GM13977 (cell line): ENCODE data around the gene PIM1.
A peak's percentile ranks its signal among the peaks of the same experiment; 100 is the strongest.

Experiments used
- DNase-seq: peaks from one replicate; pipeline ENCODE4 v3.0.0; 2012; ENCODE audit warnings: low spot score
- in situ Hi-C: fragments of 300-500 bp; cut with MboI; formaldehyde crosslinking; loops from one replicate; pipeline ENCODE4 v1.12.0; 2022; ENCODE audit warnings: low sequenced_read_pairs, low pct_unique_long_range_greater_than_20kb, mixed read lengths, inconsistent platforms; ENCODE audit not compliant: unreplicated experiment
- TF ChIP-seq, protein P1 (sequence below): IDR thresholded peaks from 2 replicates; pipeline ENCODE4 v1.5.1; 2012; ENCODE audit warnings: mild to moderate bottlenecking, control low read depth; ENCODE audit not compliant: insufficient read depth; ENCODE audit errors: extremely low read depth, missing control alignments

PIM1 gene

GRCh38 chr6:37169496-37170272 lies at the start of gene PIM1:
TSS of gene PIM1 (plus strand) at chr6:37170152. CDS start at chr6:37170576, 424 bp downstream.
- peak; percentile 99 for DNase-seq
- in situ Hi-C loops, result loop anchor here (5.0 to 10.0 kb wide), 2 partner anchors 115 to 147 kb away; no protein-coding TSS in a partner anchor
- TF ChIP-seq, protein P1, sequence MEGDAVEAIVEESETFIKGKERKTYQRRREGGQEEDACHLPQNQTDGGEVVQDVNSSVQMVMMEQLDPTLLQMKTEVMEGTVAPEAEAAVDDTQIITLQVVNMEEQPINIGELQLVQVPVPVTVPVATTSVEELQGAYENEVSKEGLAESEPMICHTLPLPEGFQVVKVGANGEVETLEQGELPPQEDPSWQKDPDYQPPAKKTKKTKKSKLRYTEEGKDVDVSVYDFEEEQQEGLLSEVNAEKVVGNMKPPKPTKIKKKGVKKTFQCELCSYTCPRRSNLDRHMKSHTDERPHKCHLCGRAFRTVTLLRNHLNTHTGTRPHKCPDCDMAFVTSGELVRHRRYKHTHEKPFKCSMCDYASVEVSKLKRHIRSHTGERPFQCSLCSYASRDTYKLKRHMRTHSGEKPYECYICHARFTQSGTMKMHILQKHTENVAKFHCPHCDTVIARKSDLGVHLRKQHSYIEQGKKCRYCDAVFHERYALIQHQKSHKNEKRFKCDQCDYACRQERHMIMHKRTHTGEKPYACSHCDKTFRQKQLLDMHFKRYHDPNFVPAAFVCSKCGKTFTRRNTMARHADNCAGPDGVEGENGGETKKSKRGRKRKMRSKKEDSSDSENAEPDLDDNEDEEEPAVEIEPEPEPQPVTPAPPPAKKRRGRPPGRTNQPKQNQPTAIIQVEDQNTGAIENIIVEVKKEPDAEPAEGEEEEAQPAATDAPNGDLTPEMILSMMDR, result no peak

- in situ Hi-C loops, result no loop called here
- TF ChIP-seq, protein P1, result no peak
- DNase-seq, result no peak
Measured at GRCh38 chr6:37121556-37121955, 48.4 kb upstream of the PIM1 start.

- no peak for DNase-seq
- in situ Hi-C loops, result no loop called here
Measured at GRCh38 chr6:37122861-37123260, 47.1 kb upstream of the PIM1 start.

DNA sequence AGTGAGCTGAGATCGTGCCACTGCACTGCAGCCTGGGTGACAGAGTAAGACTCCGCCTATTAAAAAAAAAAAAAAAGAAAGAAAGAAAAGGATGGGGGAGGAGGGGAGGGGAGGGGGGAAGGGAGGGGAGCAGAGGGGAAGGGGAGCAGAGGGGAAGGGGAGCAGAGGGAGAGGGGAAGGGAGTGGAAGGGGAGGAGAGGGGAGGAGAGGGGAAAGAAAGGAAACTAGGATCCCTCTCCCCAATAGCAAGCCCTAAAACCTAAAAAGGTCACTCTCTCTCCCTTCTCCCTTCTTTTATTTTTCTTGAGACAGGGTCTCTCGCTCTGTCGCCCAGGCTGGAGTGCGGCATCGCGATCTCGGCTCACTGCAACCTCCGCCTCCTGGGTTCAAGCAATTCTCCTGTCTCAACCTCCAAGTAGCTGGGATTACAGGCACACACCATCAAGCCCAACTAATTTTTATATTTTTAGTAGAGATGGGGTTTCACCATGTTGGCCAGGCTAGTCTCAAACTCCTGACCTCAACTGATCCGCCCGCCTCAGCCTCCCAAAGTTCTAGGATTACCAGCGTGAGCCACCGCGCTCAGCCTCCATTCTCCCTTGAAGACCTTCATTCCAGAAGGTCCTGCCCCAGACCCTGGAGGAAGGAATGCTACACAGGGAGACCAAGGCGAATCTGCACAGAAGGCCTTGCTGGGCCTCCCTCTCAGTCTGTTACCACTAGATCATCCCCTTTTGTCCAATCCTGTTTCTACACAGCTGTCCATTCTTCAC lies 45.8 kb upstream of the PIM1 start:
- in situ Hi-C loops, result no loop called here
- TF ChIP-seq, protein P1, result no peak
- no peak for DNase-seq

More at GRCh38 chr6:37122861-37123260, 47.1 kb upstream of the PIM1 start:
- TF ChIP-seq, protein P1, result no peak

- in situ Hi-C loops, result no loop called here
- TF ChIP-seq, protein P1, result no peak
- no peak for DNase-seq
Measured at GRCh38 chr6:37125774-37126492, 44.0 kb upstream of the PIM1 start.

- in situ Hi-C loops, result no loop called here
- TF ChIP-seq, protein P1, result no peak
- DNase-seq, result no peak
Measured at GRCh38 chr6:37126493-37126958, 43.4 kb upstream of the PIM1 start.
